Esophagus squamous epithelium (tissue), 4 donors: ENCODE data around the gene MMP24.

Source experiments
- POLR2A ChIP-seq, 4 donors: fragments of 450-650 bp; IDR thresholded peaks; one replicate each; pipeline ENCODE4 v1.6.1; 2017; ENCODE audit warnings: antibody characterized with exemption in 4 of 4, mild to moderate bottlenecking in 4 of 4, moderate library complexity in 3 of 4
- TF ChIP-seq, protein P1 (sequence below), 6 experiments: fragments of 450-650 bp in 4 of 6; fragments of 200-600 bp in 2 of 6; sonication (generic) in 2 of 6; IDR thresholded peaks; one replicate each; pipeline ENCODE4 v1.5.1; 2016 to 2019; ENCODE audit warnings: antibody characterized with exemption in 6 of 6, mild to moderate bottlenecking in 4 of 6, moderate library complexity in 4 of 6

DNA sequence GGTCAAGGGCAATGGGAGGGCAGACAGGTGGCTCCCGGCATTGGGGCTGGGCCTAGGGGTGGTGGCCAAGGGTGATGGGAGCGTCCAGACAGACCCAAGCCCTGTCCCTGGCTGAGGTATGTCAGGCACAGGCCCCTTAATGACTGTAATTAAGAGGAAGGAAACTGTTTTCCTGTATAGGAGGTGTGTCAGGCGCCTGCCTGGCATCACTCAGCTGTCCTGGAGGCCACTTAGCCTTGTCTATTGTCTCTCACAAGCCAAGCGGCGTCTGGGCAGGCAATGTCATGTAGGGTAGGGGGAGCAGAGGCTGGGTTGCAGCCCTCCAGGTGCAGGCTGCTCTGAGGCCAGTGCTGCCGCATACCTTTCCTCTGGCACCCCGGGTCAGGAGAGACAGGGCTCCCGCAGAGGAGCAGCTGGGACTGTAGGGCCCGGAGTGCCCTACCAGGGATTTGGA, 69.6 kb downstream of the MMP24 start:
- TF ChIP-seq, protein P1, sequence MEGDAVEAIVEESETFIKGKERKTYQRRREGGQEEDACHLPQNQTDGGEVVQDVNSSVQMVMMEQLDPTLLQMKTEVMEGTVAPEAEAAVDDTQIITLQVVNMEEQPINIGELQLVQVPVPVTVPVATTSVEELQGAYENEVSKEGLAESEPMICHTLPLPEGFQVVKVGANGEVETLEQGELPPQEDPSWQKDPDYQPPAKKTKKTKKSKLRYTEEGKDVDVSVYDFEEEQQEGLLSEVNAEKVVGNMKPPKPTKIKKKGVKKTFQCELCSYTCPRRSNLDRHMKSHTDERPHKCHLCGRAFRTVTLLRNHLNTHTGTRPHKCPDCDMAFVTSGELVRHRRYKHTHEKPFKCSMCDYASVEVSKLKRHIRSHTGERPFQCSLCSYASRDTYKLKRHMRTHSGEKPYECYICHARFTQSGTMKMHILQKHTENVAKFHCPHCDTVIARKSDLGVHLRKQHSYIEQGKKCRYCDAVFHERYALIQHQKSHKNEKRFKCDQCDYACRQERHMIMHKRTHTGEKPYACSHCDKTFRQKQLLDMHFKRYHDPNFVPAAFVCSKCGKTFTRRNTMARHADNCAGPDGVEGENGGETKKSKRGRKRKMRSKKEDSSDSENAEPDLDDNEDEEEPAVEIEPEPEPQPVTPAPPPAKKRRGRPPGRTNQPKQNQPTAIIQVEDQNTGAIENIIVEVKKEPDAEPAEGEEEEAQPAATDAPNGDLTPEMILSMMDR (IDR thresholded peaks at IDR 0.05): no peak
- no peak for TF ChIP-seq POLR2A (IDR thresholded peaks at IDR 0.05)
